ENCODE data around the gene FNDC3B.

The FNDC3B gene

GRCh38 chr3:172154768-172155664 lies 115.6 kb downstream of the FNDC3B start:
- DNase-seq: no peak

DNA sequence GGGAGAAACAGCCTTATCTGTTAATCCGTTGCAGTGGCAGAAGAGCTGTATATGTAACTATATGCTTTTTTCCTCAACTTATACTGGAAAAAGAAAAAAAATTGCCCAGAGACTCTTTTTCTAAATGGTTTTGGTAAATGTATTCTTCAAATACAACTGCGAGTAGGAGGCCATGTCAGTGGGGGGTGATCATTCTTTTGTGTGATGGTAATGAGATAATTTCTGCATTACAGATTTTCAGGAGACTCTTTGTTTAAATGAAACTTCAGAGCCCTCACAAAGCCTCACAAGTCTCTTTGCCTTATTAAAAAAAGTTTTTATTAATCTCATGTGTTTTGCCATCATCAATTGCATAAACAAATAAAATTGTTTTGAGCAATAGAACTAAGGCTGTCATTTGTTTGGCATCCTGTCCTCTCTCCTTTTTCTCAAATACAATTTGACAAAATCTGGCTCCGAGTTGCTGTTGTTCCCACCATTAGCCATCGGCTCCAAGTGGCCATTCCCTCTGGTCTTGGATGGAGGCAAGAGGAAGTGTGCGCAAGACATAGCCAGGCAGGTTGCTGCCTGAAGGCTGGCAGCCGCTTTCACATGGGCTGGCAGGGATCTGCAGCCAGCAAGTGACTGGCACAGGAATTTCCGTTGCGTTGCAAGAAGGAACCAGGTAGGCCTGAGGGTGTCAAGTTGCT lies 116.7 kb downstream of the FNDC3B start:
- DNase-seq: no peak

- DNase-seq: no peak
Measured at GRCh38 chr3:172156586-172156955, 117.2 kb downstream of the FNDC3B start.

GRCh38 chr3:172157564-172158258 lies 118.3 kb downstream of the FNDC3B start:
- no peak for DNase-seq

DNA sequence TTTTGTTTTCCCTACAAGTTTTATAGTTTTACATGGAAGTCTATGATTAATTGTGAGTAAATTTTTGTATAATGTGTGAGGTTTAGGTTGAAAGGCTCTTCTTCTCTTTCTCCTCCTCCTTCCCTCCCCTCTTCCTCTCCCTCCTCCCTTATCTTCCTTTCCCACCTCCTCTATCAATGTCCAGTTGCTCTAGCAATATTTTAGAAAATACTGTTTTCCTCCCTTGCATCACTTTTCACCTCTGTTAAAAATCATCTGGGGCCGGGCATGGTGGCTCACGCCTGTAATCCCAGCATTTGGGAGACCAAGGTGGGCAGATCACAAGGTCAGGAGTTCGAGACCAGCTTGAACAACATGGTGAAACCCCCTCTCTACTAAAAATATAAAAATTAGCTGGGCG lies 119.4 kb downstream of the FNDC3B start:
- DNase-seq: no peak

GRCh38 chr3:172159376-172159775 lies 120.0 kb downstream of the FNDC3B start:
- no peak for DNase-seq

DNA sequence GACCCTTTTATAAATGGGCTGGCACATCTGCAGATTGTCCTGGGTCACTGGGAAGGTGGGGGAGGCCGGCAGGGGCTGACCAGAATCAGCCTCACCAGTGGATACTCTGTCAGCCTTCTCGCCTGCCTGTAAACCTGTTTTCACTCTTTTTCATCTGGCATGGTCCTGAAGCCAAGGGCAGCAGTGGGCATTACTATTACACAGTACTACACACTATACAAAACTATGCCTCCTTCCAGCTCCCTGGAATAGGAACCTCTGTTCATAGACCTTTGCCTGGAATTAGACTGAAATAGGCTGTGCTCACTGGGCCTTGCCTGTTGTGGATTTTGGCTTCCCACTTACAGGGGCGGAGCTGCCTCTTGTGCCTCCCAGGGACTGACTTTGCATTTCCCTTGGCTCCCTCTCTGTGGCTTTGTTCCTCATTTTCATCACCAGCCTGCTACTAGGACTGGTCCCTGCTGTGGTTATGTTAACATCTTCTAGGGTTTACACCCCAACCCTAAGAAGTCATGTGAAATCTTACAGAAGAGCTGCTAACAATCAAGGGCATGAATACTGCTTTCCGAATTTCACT lies 120.7 kb downstream of the FNDC3B start:
- peak; percentile 85 to 87 for DNase-seq

- DNase-seq: no peak
Measured at GRCh38 chr3:172161133-172161789, 121.9 kb downstream of the FNDC3B start.

- no peak for DNase-seq
Measured at GRCh38 chr3:172161959-172162358, 122.6 kb downstream of the FNDC3B start.

DNA sequence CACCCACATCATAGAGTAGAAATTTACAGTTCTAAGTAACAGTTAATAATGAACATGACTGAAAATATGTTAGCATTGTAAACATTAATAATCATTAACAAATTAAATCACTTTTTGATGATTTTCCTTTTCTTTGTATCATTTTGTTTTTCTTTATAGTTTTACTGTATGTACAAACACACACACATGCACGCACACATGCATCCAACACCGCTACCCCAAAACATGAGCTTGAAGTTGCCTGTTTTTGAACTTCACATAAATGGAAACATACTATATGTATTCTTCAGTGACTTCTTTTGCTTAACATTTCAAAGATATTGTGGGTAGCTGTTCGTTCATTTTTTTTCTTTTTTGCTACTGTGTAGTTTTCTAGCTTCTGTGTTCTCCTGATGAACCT lies 123.9 kb downstream of the FNDC3B start:
- no peak for DNase-seq

DNA sequence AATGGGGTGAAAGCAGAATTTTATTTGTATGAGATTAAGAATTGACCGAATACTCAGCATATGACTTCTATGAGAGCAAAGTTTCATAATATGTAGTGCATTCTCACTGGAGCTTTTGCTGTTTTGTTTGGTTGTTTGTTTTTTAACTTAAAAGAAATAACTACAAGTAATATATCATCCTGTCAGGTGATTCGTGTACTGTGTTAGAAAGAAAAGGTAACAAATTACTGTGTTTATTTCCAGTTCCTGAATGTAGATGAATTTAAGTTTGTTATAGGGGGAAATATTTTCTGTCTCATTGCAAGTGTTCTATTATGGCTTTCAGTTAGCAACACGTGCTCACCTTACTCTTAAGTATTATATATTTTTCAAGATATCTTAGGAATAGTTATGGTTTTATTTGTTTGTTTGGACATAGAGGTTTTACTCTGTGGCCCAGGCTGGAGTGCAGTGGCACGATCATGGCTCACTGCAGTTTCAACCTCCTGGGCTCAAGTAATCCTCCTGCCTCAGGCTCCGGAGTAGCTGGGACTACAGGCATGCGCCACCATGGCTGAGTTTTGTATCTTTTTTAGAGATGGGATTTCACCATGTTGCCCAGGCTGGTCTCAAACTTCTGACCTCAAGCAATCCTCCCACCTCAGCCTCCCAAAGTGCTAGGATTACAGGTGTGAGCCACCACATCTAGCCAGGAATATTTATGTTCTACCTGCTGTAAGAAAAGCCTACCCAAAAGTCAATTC lies 125.4 kb downstream of the FNDC3B start:
- DNase-seq: no peak

DNA sequence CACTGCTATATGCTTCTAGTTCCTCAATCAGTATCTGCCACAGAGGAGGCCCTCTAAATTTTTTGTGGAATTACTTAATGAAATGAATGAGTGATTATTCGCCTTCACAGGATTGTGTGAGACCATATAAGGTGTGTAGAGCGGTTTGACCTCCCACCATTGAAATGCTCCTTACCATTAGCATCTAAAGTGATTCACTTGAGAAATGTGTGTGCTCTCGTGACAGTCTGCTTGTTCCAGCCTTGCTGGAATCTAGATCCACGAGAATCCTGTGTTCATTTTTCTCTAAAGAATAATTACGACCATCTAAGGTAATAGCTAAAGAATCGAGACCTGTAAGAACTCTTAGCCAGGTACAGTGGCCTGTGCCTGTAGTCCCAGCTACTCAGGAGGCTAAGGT lies 126.9 kb downstream of the FNDC3B start:
- no peak for DNase-seq

GRCh38 chr3:172166890-172167289 lies 127.5 kb downstream of the FNDC3B start:
- no peak for DNase-seq

DNA sequence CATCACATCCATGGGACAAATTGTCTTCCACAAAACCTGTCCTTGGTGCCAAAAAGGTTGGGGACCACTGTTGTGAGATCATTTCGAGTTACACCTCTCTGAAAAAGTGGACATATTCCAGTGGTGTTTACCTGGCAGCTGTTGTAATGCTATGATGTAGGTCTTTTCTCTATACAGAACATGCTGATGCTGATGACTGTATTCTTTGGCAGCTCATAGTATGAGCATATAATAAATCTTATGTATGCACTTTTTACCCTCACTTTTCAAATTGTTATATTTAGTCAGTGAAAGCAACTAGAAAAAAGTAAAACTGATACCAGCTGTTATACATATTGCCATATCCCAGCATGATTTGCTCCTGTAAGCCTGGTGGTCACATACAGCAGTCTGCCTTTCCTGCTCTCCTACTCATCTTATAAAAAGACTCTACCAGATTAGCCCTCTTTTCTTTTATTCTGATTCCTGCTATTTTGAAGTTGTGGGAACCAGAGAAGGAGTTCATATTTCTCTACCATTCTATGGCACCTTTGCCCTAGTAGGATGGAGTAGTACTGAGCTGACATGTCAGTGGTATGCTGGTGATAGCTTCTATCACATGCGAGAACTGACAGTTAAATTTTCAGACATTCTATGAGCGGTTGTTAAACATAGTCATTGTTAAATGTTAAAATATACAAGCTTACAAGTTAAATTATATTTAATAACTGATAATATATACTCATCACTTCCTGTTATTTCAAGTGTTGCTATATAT lies 128.7 kb downstream of the FNDC3B start:
- DNase-seq: no peak

DNA sequence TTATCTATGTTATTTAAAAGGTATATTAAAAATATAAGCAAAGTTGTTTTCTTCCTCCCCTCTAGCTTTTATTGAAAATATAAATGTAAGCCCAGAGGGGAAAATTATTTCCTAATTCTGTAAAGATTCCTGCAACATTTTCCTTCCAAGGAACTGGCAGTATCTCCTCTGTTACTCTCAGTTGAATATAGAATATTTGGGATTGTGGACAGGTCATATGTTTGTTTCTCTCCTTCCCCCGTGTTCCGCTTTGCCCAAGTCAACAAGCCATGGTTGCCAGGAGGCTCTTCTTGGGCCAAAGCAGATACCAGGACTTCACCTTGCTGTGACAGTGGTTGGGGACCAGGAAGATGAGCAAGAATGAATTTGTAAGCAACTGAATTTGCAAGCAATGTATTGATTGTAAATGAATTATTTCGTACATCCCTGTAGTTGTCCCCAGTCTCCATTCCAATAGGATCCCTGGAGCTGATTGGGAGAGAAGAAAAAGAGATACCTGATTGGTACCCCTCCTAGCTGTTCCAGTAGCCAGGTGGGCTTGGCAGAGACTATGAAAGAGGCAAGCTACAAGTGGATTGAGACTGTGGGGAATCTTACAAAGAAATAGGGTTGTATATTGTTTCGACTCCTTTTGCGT lies 130.8 kb downstream of the FNDC3B start:
- DNase-seq: no peak

DNA sequence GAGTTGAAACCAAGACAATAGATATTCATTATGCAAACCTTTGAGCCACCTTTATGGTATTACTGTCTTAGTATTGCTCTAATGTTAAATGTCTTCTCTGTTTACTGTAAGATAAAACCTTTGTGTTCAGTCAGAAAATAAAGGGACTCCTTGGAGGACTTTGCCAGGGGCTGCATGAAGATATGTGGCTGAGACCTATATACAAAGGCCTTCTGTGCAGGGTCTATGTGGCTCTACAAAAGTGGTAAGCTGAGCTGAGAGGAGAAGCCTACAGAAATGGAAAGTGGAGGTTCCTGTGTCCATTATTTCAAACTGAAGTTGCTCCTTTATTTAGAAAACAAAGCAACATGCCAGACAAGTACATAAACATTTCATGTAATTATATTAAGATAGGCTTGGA lies 131.5 kb downstream of the FNDC3B start:
- no peak for DNase-seq

GRCh38 chr3:172171396-172172075 lies 132.2 kb downstream of the FNDC3B start:
- no peak for DNase-seq

GRCh38 chr3:172173316-172174254 lies 134.2 kb downstream of the FNDC3B start:
- no peak for DNase-seq
